CD14-positive monocyte (primary cell): ENCODE measurements around the gene CISD3. TPM values are rescaled to one million over a fixed set of nuclear protein-coding genes. Genes with fewer than 3 reads are reported as not detected.

ENCODE experiments used
- DNase-seq, 3 donors: peaks; one replicate each; pipeline ENCODE4 v3.0.0-alpha.2; 2011 to 2022
- H2AFZ ChIP-seq: 2 replicates; pipeline ENCODE4 v1.6.0; 2012; ENCODE audit warnings: mild to moderate bottlenecking, low read depth, low read length, inconsistent platforms; ENCODE audit not compliant: insufficient read depth, poor library complexity, severe bottlenecking
- H3K27ac ChIP-seq, 2 donors: 1 replicate in 1 of 2; 2 replicates in 1 of 2; pipeline ENCODE4 v1.5.1; 2012 to 2013; ENCODE audit warnings: low read length in 2 of 2, control low read depth in 1 of 2, inconsistent platforms in 1 of 2, low read depth in 1 of 2, mild to moderate bottlenecking in 1 of 2
- H3K27me3 ChIP-seq, 2 donors: one replicate each; pipeline versions ENCODE4 v1.6.0 to v1.6.1; 2011 to 2013; ENCODE audit warnings: low read length in 2 of 2; ENCODE audit not compliant: control insufficient read depth in 2 of 2, insufficient read depth in 2 of 2
- H3K36me3 ChIP-seq, 2 donors: replicated peaks in 1 of 2; 1 replicate in 1 of 2; 2 replicates in 1 of 2; pipeline versions ENCODE4 v1.5.1 to v1.6.1; 2012 to 2013; ENCODE audit warnings: low read length in 2 of 2, control low read depth in 1 of 2, inconsistent platforms in 1 of 2, mild to moderate bottlenecking in 1 of 2; ENCODE audit not compliant: insufficient read depth in 2 of 2, control insufficient read depth in 1 of 2
- H3K4me1 ChIP-seq, 2 donors: 1 replicate in 1 of 2; 2 replicates in 1 of 2; pipeline versions ENCODE4 v1.5.1 to v1.6.1; 2012 to 2013; ENCODE audit warnings: low read length in 2 of 2, control low read depth in 1 of 2, inconsistent platforms in 1 of 2, mild to moderate bottlenecking in 1 of 2, moderate library complexity in 1 of 2; ENCODE audit not compliant: insufficient read depth in 2 of 2, control insufficient read depth in 1 of 2
- H3K4me2 ChIP-seq: replicated peaks from 2 replicates; pipeline ENCODE3; 2012; ENCODE audit warnings: low read length, moderate library complexity, mild to moderate bottlenecking; ENCODE audit not compliant: poor library complexity, severe bottlenecking; ENCODE audit errors: extremely low read depth
- H3K4me3 ChIP-seq, 3 experiments: fragments of 200-600 bp in 1 of 3; sonication (generic) in 1 of 3; replicated peaks in 1 of 3; 1 replicate in 2 of 3; 2 replicates in 1 of 3; pipeline ENCODE4 v1.5.1; 2011 to 2013; ENCODE audit warnings: low read length in 3 of 3, mild to moderate bottlenecking in 3 of 3, control low read depth in 2 of 3, low read depth in 2 of 3, inconsistent platforms in 1 of 3, moderate library complexity in 1 of 3
- H3K79me2 ChIP-seq: 2 replicates; pipeline ENCODE4 v1.6.0; 2012; ENCODE audit warnings: mild to moderate bottlenecking, control low read depth, inconsistent platforms, low read length, moderate library complexity; ENCODE audit not compliant: insufficient read depth
- H3K9ac ChIP-seq: 2 replicates; pipeline ENCODE4 v1.6.0; 2017; ENCODE audit warnings: low read length, mild to moderate bottlenecking; ENCODE audit not compliant: insufficient read depth, poor library complexity, severe bottlenecking
- H3K9me3 ChIP-seq, 2 donors: replicated peaks in 1 of 2; 1 replicate in 1 of 2; 2 replicates in 1 of 2; pipeline versions ENCODE4 v1.5.1 to v1.6.1; 2012 to 2013; ENCODE audit warnings: low read length in 2 of 2, control low read depth in 1 of 2; ENCODE audit not compliant: control insufficient read depth in 1 of 2, insufficient read depth in 1 of 2
- H4K20me1 ChIP-seq: 2 replicates; pipeline ENCODE4 v1.6.0; 2012; ENCODE audit warnings: mild to moderate bottlenecking, low read length, control low read depth, moderate library complexity; ENCODE audit not compliant: insufficient read depth
- H3K27ac Mint-ChIP-seq, 7 donors: one replicate each; pipeline ENCODE4 v1.8.0; 2020; ENCODE audit warnings: mild to moderate bottlenecking in 7 of 7, mixed read lengths in 7 of 7, moderate library complexity in 6 of 7, inconsistent platforms in 2 of 7
- H3K27me3 Mint-ChIP-seq, 3 donors: one replicate each; pipeline ENCODE4 v1.8.0; 2021 to 2022; ENCODE audit warnings: low read depth in 3 of 3, mild to moderate bottlenecking in 3 of 3, mixed read lengths in 3 of 3, moderate library complexity in 3 of 3, inconsistent platforms in 1 of 3
- H3K36me3 Mint-ChIP-seq, 2 donors: one replicate each; pipeline ENCODE4 v1.8.0; 2020; ENCODE audit warnings: mixed read lengths in 2 of 2, inconsistent platforms in 1 of 2, mild to moderate bottlenecking in 1 of 2
- H3K4me1 Mint-ChIP-seq: one replicate; pipeline ENCODE4 v1.8.0; 2020; ENCODE audit warnings: mild to moderate bottlenecking, mixed read lengths
- H3K4me3 Mint-ChIP-seq, 2 donors: one replicate each; pipeline ENCODE4 v1.8.0; 2020; ENCODE audit warnings: mild to moderate bottlenecking in 2 of 2, mixed read lengths in 2 of 2, moderate library complexity in 1 of 2
- H3K9me3 Mint-ChIP-seq, 7 donors: one replicate each; pipeline ENCODE4 v1.8.0; 2020 to 2022; ENCODE audit warnings: mixed read lengths in 7 of 7, mild to moderate bottlenecking in 6 of 7, moderate library complexity in 6 of 7, inconsistent platforms in 2 of 7
- CTCF ChIP-seq: fragments of 200-600 bp; IDR thresholded peaks from one replicate; pipeline ENCODE4 v1.8.0; 2022; ENCODE audit warnings: antibody characterized with exemption, mild to moderate bottlenecking
- WGBS: methylation state at CpG from one replicate; pipeline ENCODE4 v1.1.5; 2013; ENCODE audit warnings: missing lambda C conversion rate; ENCODE audit not compliant: insufficient coverage; 5-methylcytosine and 5-hydroxymethylcytosine counted together
- intact Hi-C, 2 donors: fragments of 100-400 bp; cut with micrococcal nuclease; formaldehyde crosslinking; loops; one replicate each; pipeline versions ENCODE4 v1.15.0 to v1.15.1; 2023
- polyA plus RNA-seq, 3 donors: library from polyadenylated mRNA; depleted of rRNA in 1 of 3; unstranded in 2 of 3; stranded (reverse) in 1 of 3; fragments of 300-500 nt in 2 of 3; fragments of >200 nt in 1 of 3; fragmentation: Illumina TruSeq in 2 of 3; gene quantifications; 1 replicate in 2 of 3; 2 replicates in 1 of 3; pipeline ENCODE4 v1.2.3, GENCODE V29; 2012 to 2021

The CISD3 gene
- polyA plus RNA-seq, 3 donors, result 7.1 to 61.2 (median 53.4) TPM

- no peaks in the 10 kb centered on the region for H3K9me3 ChIP-seq
- H3K36me3 ChIP-seq, result no peaks in the 10 kb centered on the region
- H3K4me1 ChIP-seq, result no peaks in the 10 kb centered on the region
- H3K27ac ChIP-seq, result no peak overlapping the region
- Mint-ChIP-seq H3K27me3 (peaks cover 34 to 51% (median 38%) of the 10 kb centered on the region in 3 donors), H3K36me3 (no peaks in the 10 kb centered on the region), H3K27ac (no peak overlapping the region), H3K9me3 (no peaks in the 10 kb centered on the region), H3K4me3 (peak overlapping the region in 1 of 2 donors; percentile 35), H3K4me1 (peaks cover under 1% of the 10 kb centered on the region)
- no peak for TF ChIP-seq CTCF
- H3K4me2 ChIP-seq, result no peak overlapping the region
- H3K4me3 ChIP-seq, result no peak overlapping the region
- no peak for DNase-seq
- H3K27me3 ChIP-seq, result peaks cover 0 to 8% of the 10 kb centered on the region in 2 donors
- H3K9ac ChIP-seq, result no peak overlapping the region
- no peaks in the 10 kb centered on the region for H3K79me2 ChIP-seq
- WGBS, result 98% methylated on average over 9 of the region's 19 CpGs
- intact Hi-C loops, result no loop called here
- no peak overlapping the region for H2AFZ ChIP-seq
- peaks cover 7% of the 10 kb centered on the region for H4K20me1 ChIP-seq
Observed at GRCh38 chr17:38740044-38740443, 9.9 kb downstream of the CISD3 start.

GRCh38 chr17:38740806-38741205, 10.7 kb downstream of the CISD3 start:
- 90% methylated on average over 2 of the region's 4 CpGs for WGBS

More at GRCh38 chr17:38740806-38741205, 10.7 kb downstream of the CISD3 start:
- no peak overlapping the region for H3K4me2 ChIP-seq
- no peaks in the 10 kb centered on the region for H3K4me1 ChIP-seq
- intact Hi-C loops, result no loop called here
- TF ChIP-seq CTCF, result no peak
- no peak overlapping the region for H3K4me3 ChIP-seq
- H3K36me3 ChIP-seq, result no peaks in the 10 kb centered on the region
- no peak for DNase-seq
- H3K9ac ChIP-seq, result no peak overlapping the region
- H3K27me3 ChIP-seq, result peaks cover 0 to 11% of the 10 kb centered on the region in 2 donors
- Mint-ChIP-seq H3K27ac (peak overlapping the region in 1 of 7 donors; percentile 3), H3K27me3 (peaks cover 37 to 56% (median 45%) of the 10 kb centered on the region in 3 donors), H3K4me3 (peak overlapping the region in 1 of 2 donors; percentile 55), H3K4me1 (peaks cover under 1% of the 10 kb centered on the region), H3K9me3 (no peaks in the 10 kb centered on the region), H3K36me3 (no peaks in the 10 kb centered on the region)
- H3K9me3 ChIP-seq, result no peaks in the 10 kb centered on the region
- no peak overlapping the region for H2AFZ ChIP-seq
- H3K79me2 ChIP-seq, result no peaks in the 10 kb centered on the region
- no peaks in the 10 kb centered on the region for H4K20me1 ChIP-seq
- no peak overlapping the region for H3K27ac ChIP-seq
